Measurements from ENCODE around the gene CDC42EP5. TPM values are rescaled to one million over a fixed set of nuclear protein-coding genes. Genes with fewer than 3 reads are reported as not detected.

CDC42EP5 gene
- polyA plus RNA-seq, 1 of the 3 experiments (the other 2 are of a cell fraction), result 13.5 TPM

DNA sequence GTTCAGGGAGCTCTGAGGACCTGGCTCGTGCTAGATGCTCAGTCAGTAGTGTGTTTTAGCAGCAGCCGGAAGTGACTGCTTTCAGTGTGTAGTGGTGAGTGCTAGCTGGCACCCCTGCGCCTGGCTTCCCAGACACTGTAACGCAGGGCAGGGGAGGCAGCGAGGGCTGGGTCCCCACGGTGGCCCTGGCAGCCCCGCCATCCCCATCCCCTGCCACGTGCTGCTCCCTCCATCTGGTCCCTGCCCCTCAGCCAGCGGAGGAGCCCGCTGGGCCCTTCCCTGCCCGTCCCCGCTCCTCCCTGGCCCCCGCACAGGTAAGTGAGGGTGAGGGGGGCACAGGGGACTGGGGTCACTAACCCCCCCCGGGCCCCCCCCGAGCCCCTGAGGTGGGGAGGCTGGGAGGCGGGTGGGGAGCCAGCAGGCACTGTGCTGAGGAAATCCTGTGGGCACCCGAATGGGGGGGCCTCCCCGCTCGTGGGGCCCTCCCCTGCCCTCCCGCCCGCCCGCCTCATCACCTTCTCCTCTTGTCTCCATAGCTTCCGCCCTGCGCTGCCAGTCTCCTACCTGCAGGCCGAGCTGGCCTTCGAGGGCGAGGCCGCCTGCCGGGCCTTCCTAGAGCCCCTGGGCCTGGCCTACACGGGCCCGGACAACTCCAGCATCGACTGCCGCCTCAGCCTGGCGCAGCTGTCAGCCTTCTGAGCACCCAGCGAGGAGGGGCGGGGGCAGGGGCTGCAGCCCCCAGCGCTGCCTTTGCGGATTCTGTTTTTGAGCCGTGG is 12.7 kb downstream of the CDC42EP5 start:
- Histone ChIP-seq H3K9me2 (no peaks in the 10 kb centered on the region), H3F3A (replicated peaks; ENCODE audit: insufficient read depth) (peaks cover 16% of the 10 kb centered on the region), H3K79me2 (ENCODE audit: insufficient read depth) (peaks cover 15% of the 10 kb centered on the region; the same call in 1 of the 2 replicates), H3K4me3 (ENCODE audit: low read depth in 2 of 2, low read length in 1 of 2) (no peak overlapping the region), H3K27me3 (ENCODE audit: insufficient read depth) (no peaks in the 10 kb centered on the region), H3K36me3 (replicated peaks in 1 of 2; ENCODE audit: control insufficient read depth in 1 of 2, insufficient read depth in 2 of 2, low read length in 1 of 2) (peaks cover 9 to 58% of the 10 kb centered on the region in 2 experiments), H2AFZ (ENCODE audit: low read depth) (no peak overlapping the region), H3K27ac (ENCODE audit: low read depth in 2 of 2, low read length in 1 of 2) (no peak overlapping the region), H3K9ac (no peak overlapping the region), H4K20me1 (ENCODE audit: insufficient read depth) (peaks cover 34% of the 10 kb centered on the region), H3K4me1 (ENCODE audit: control insufficient read depth in 1 of 2, insufficient read depth in 2 of 2, low read depth in 1 of 2, low read length in 1 of 2) (peaks cover 0 to 17% of the 10 kb centered on the region in 2 experiments; a peak in 1 of 4 replicates), H3K9me3 (no peaks in the 10 kb centered on the region), H3K4me2 (no peak overlapping the region)
- CTCF ChIA-PET, result interaction anchor here (0.7 to 1.5 kb wide), 2 partner anchors 9 to 21 kb away, joined by 3 read pairs; no protein-coding TSS in a partner anchor
- no peak for DNase-seq
- 100% methylated on average over 7 of the region's 39 CpGs for WGBS (ENCODE audit: low lambda C conversion rate)
- TF ChIP-seq MEF2A (IDR thresholded peaks at IDR 0.05; ENCODE audit: borderline replicate concordance, low read depth), result no peak
- TF ChIP-seq TCF12 (IDR thresholded peaks at IDR 0.05), result no peak
- TF ChIP-seq RXRA (IDR thresholded peaks at IDR 0.05; ENCODE audit: borderline replicate concordance, low read depth), result no peak
- TF ChIP-seq, protein P1, sequence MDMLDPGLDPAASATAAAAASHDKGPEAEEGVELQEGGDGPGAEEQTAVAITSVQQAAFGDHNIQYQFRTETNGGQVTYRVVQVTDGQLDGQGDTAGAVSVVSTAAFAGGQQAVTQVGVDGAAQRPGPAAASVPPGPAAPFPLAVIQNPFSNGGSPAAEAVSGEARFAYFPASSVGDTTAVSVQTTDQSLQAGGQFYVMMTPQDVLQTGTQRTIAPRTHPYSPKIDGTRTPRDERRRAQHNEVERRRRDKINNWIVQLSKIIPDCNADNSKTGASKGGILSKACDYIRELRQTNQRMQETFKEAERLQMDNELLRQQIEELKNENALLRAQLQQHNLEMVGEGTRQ (IDR thresholded peaks at IDR 0.05; ENCODE audit: borderline replicate concordance, low read depth, low read length), result no peak
- POLR2A ChIA-PET, result interaction anchor here (0.6 to 4.5 kb wide), 2 partner anchors 12 to 23 kb away, joined by 6 to 24 read pairs; partner anchors contain the start of gene LENG8

DNA sequence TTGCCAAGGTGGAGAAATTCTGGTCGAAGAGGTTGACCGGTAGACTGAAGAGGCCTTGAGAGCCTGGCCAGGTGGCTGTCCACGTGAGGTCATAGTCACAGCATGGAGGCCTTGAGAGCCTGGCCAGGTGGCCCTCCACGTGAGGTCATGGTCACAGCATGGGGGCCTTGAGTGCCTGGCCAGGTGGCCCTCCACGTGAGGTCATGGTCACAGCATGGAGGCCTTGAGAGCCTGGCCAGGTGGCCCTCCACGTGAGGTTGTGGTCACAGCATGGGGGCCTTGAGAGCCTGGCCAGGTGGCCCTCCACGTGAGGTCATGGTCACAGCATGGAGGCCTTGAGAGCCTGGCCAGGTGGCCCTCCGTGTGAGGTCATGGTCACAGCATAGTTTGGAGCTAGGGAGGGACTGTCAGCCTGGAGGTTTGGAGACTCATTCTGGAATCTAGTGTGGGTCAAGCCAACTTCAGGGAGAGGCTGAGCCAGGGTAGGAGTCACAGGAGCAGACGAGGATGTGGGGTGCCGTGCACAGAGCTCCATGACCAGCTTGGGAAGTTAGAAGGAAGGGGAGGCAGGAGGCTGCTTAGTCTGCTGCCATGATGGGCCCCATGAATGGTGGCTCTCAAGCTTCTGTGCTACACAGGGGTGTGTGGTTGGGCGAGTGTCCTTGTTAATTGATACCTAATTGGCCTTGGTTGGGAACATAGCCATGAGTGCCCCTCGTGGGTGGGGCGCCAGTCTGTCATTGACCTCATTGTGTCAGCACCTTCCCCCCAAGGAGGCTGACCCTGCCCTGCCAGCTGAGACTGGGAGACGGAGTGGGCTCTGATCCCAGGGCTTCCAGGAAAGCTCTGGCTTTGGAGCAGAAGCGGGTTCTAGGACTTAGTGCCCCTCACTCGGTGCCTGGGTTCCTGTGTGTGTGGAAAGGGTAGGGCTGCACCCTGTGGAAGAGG is 13.5 kb downstream of the CDC42EP5 start:
- peaks cover 43% of the 10 kb centered on the region for H4K20me1 ChIP-seq (ENCODE audit: insufficient read depth)
- no peaks in the 10 kb centered on the region for H3K27me3 ChIP-seq (ENCODE audit: insufficient read depth)
- no peak overlapping the region for H3K9ac ChIP-seq
- H3K4me3 ChIP-seq (ENCODE audit: low read depth in 2 of 2, low read length in 1 of 2), result no peak overlapping the region
- no peak overlapping the region for H3K4me2 ChIP-seq
- peaks cover 15% of the 10 kb centered on the region; the same call in 1 of the 2 replicates for H3K79me2 ChIP-seq (ENCODE audit: insufficient read depth)
- no peak overlapping the region for H3K27ac ChIP-seq (ENCODE audit: low read depth in 2 of 2, low read length in 1 of 2)
- WGBS (ENCODE audit: low lambda C conversion rate), result 97% methylated on average over 8 of the region's 16 CpGs
- no peak for TF ChIP-seq EP300 (IDR thresholded peaks at IDR 0.05; ENCODE audit: borderline replicate concordance in 1 of 2, low read depth in 1 of 2, low read length in 1 of 2)
- TF ChIP-seq GATA2 (CRISPR knock-in tag; IDR thresholded peaks at IDR 0.05), result no peak
- no peak for TF ChIP-seq FOXM1 (IDR thresholded peaks at IDR 0.05; ENCODE audit: low read depth)
- no peak for TF ChIP-seq RCOR1 (IDR thresholded peaks at IDR 0.05; ENCODE audit: low read length)
- TF ChIP-seq POLR2AphosphoS5 (IDR thresholded peaks at IDR 0.05; ENCODE audit: low read depth, low read length), result no peak
- TF ChIP-seq, protein P2, sequence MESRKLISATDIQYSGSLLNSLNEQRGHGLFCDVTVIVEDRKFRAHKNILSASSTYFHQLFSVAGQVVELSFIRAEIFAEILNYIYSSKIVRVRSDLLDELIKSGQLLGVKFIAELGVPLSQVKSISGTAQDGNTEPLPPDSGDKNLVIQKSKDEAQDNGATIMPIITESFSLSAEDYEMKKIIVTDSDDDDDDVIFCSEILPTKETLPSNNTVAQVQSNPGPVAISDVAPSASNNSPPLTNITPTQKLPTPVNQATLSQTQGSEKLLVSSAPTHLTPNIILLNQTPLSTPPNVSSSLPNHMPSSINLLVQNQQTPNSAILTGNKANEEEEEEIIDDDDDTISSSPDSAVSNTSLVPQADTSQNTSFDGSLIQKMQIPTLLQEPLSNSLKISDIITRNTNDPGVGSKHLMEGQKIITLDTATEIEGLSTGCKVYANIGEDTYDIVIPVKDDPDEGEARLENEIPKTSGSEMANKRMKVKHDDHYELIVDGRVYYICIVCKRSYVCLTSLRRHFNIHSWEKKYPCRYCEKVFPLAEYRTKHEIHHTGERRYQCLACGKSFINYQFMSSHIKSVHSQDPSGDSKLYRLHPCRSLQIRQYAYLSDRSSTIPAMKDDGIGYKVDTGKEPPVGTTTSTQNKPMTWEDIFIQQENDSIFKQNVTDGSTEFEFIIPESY (IDR thresholded peaks at IDR 0.05; ENCODE audit: borderline replicate concordance, low read depth), result no peak
- TF ChIP-seq RAD21 (IDR thresholded peaks at IDR 0.05; ENCODE audit: low read length), result no peak
- no peak for TF ChIP-seq NFIC (IDR thresholded peaks at IDR 0.05; ENCODE audit: borderline replicate concordance)
- no peaks in the 10 kb centered on the region for H3K9me3 ChIP-seq
- POLR2A ChIA-PET, result interaction anchor here (4.5 kb wide), 1 partner anchor 11 kb away, joined by 24 read pairs; the partner anchor contains the start of gene LENG8
- no peaks in the 10 kb centered on the region for H3K9me2 ChIP-seq
- peaks cover 15% of the 10 kb centered on the region for H3F3A ChIP-seq (replicated peaks; ENCODE audit: insufficient read depth)
- H3K36me3 ChIP-seq (replicated peaks in 1 of 2; ENCODE audit: control insufficient read depth in 1 of 2, insufficient read depth in 2 of 2, low read length in 1 of 2), result peaks cover 9 to 66% of the 10 kb centered on the region in 2 experiments
- DNase-seq, result no peak
- H2AFZ ChIP-seq (ENCODE audit: low read depth), result no peak overlapping the region
- H3K4me1 ChIP-seq (ENCODE audit: control insufficient read depth in 1 of 2, insufficient read depth in 2 of 2, low read depth in 1 of 2, low read length in 1 of 2), result peaks cover 0 to 17% of the 10 kb centered on the region in 2 experiments; a peak in 1 of 4 replicates
- CTCF ChIA-PET, result interaction anchor here (0.7 kb wide), 1 partner anchor 22 kb away, joined by 3 read pairs; no protein-coding TSS in a partner anchor
